HepG2 (cell line): ENCODE results near the gene SHLD1. TPM values are rescaled to one million over a fixed set of nuclear protein-coding genes. Genes with fewer than 3 reads are reported as not detected.

ENCODE experiments used
- ARNT ChIP-seq: fragments of 450-650 bp; IDR thresholded peaks from 2 replicates; pipeline ENCODE4 v1.6.1; 2017
- ASH2L ChIP-seq: fragments of 300-600, 200-600 bp; sonication (generic); IDR thresholded peaks from 2 replicates; pipeline ENCODE4 v1.7.0; 2017; ENCODE audit warnings: low read depth, mild to moderate bottlenecking, moderate library complexity, mixed read lengths, low read length; ENCODE audit not compliant: insufficient read length
- ATAD3A ChIP-seq: sonication (generic); formaldehyde crosslinking; IDR thresholded peaks from 2 replicates; pipeline ENCODE4 v1.4.0; 2020; ENCODE audit warnings: missing genetic modification reagents
- CENPT ChIP-seq: sonication (generic); formaldehyde crosslinking; IDR thresholded peaks from 2 replicates; pipeline ENCODE4 v1.8.0; 2022; ENCODE audit warnings: low read depth, mild to moderate bottlenecking, moderate library complexity, missing genetic modification reagents
- ERF ChIP-seq: IDR thresholded peaks from 2 replicates; pipeline ENCODE4 v1.6.1; 2018; ENCODE audit warnings: missing biosample characterization, missing genetic modification reagents
- GLI4 ChIP-seq: sonication (generic); formaldehyde crosslinking; IDR thresholded peaks from 2 replicates; pipeline ENCODE4 v1.5.1; 2020; ENCODE audit warnings: missing genetic modification reagents, mild to moderate bottlenecking, moderate library complexity, borderline replicate concordance
- HDAC2 ChIP-seq: sonication (generic); formaldehyde crosslinking; IDR thresholded peaks from 2 replicates; pipeline ENCODE4 v1.4.0; 2020; ENCODE audit warnings: missing genetic modification reagents
- HNRNPUL1 ChIP-seq: fragments of 200-400 bp; formaldehyde crosslinking; IDR thresholded peaks from 2 replicates; pipeline ENCODE4 v1.6.1; 2017; ENCODE audit warnings: low read depth, mild to moderate bottlenecking, low read length, moderate library complexity
- IKZF4 ChIP-seq: sonication (generic); formaldehyde crosslinking; IDR thresholded peaks from 2 replicates; pipeline ENCODE4 v1.5.1; 2020; ENCODE audit warnings: borderline replicate concordance, mild to moderate bottlenecking, low read depth, missing genetic modification reagents; ENCODE audit errors: not compliant biosample characterization
- PCBP1 ChIP-seq: fragments of 200-400 bp; formaldehyde crosslinking; IDR thresholded peaks from 2 replicates; pipeline ENCODE4 v1.6.1; 2017; ENCODE audit warnings: mild to moderate bottlenecking, low read depth, low read length, borderline replicate concordance
- RORA ChIP-seq: sonication (generic); formaldehyde crosslinking; IDR thresholded peaks from 2 replicates; pipeline ENCODE4 v1.5.0; 2020; ENCODE audit warnings: mild to moderate bottlenecking, missing genetic modification reagents, moderate library complexity
- SATB2 ChIP-seq: sonication (generic); formaldehyde crosslinking; IDR thresholded peaks from 2 replicates; pipeline ENCODE4 v1.5.0; 2020; ENCODE audit warnings: missing genetic modification reagents
- SNAI1 ChIP-seq: sonication (generic); formaldehyde crosslinking; IDR thresholded peaks from 2 replicates; pipeline ENCODE4 v1.5.0; 2020; ENCODE audit warnings: mild to moderate bottlenecking, missing genetic modification reagents, borderline replicate concordance
- WIZ ChIP-seq: sonication (generic); formaldehyde crosslinking; IDR thresholded peaks from 2 replicates; pipeline ENCODE4 v1.5.1; 2020; ENCODE audit warnings: mild to moderate bottlenecking, missing genetic modification reagents
- ZNF180 ChIP-seq: sonication (generic); formaldehyde crosslinking; IDR thresholded peaks from 2 replicates; pipeline ENCODE4 v1.4.0; 2020; ENCODE audit warnings: low read depth, missing genetic modification reagents, borderline replicate concordance
- polyA plus RNA-seq, 8 experiments: library from polyadenylated mRNA; depleted of rRNA in 3 of 8; stranded (reverse) in 7 of 8; unstranded in 1 of 8; fragments of >200 nt; fragmentation: Illumina TruSeq in 4 of 8; extraction: Trizol in 4 of 8; gene quantifications; 2 replicates each; pipeline versions ENCODE4 v1.2.1 to v1.2.3, GENCODE V29; 2011 to 2016; ENCODE audit warnings: low read depth in 4 of 8, missing spikeins in 1 of 8, mixed read lengths in 1 of 8; ENCODE audit not compliant: insufficient read depth in 1 of 8
- total RNA-seq, 5 experiments: library from RNA; depleted of rRNA; stranded (reverse); fragments of >200 nt; fragmentation: Illumina TruSeq; extraction: Trizol; gene quantifications; 2 replicates each; pipeline ENCODE4 v1.2.3, GENCODE V29; 2016; ENCODE audit warnings: low read depth in 1 of 5
- TF ChIP-seq, protein P1 (sequence below): sonication (generic); formaldehyde crosslinking; IDR thresholded peaks from 2 replicates; pipeline ENCODE4 v1.5.1; 2020; ENCODE audit warnings: missing genetic modification reagents, mild to moderate bottlenecking, borderline replicate concordance
- TF ChIP-seq, protein P2 (sequence below): IDR thresholded peaks from 2 replicates; pipeline ENCODE4 v1.6.1; 2016; ENCODE audit warnings: mild to moderate bottlenecking
- TF ChIP-seq, protein P3 (sequence below): IDR thresholded peaks from 2 replicates; pipeline ENCODE4 v1.6.1; 2016; ENCODE audit warnings: missing genetic modification reagents, missing compliant biosample characterization
- TF ChIP-seq, protein P4 (sequence below): sonication (generic); formaldehyde crosslinking; IDR thresholded peaks from 2 replicates; pipeline ENCODE4 v1.5.0; 2020; ENCODE audit warnings: mild to moderate bottlenecking, missing genetic modification reagents
- TF ChIP-seq, protein P5 (sequence below): IDR thresholded peaks from 2 replicates; pipeline ENCODE4 v1.6.1; 2016; ENCODE audit warnings: missing compliant biosample characterization, missing genetic modification reagents, borderline replicate concordance
- TF ChIP-seq, protein P6 (sequence below): sonication (generic); formaldehyde crosslinking; IDR thresholded peaks from 2 replicates; pipeline ENCODE4 v1.4.0; 2020; ENCODE audit warnings: mild to moderate bottlenecking, low read depth, missing genetic modification reagents

Gene SHLD1
- total and polyA plus RNA-seq, 2 of the 13 experiments (the other 11 are each of a cell fraction or from before 2014, with no cell fraction given): 8.9 to 10.0 TPM

DNA sequence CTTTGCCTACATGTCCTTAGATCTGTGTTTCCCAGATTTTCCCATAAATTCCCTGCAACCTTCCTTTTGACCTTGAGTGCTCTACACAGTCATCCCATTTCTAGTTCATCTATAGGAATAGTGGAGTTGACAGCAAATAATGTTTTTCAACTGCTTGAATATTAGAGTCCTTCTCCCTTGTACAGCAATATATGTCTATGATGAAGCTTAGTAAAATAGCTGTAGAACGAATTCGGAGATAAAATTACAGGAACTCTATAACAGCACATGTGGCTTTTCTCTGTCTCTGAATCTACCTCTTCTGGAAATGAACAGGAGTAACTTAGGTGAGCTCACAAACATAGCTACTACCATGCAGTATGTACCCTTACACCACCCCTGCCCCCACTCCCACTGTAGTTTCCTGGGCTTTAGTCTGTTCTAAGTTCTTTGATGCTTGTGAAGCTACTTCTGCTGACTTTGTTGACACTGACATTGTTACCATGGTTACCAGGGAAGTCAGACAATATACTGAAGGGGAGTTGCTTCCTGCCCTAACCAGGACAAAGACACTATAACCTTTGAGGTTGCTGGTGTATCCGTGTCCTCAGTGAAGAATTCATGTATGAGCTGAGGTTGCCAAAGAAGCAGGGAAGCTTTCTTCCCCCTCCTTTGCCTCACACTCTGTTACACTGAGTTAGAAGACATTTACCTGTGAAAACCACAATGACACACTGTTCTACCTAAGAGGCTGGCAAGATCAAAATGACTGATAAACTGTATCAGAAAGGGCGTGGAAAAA is 35.8 kb upstream of the SHLD1 start (continued):
- TF ChIP-seq, protein P1, sequence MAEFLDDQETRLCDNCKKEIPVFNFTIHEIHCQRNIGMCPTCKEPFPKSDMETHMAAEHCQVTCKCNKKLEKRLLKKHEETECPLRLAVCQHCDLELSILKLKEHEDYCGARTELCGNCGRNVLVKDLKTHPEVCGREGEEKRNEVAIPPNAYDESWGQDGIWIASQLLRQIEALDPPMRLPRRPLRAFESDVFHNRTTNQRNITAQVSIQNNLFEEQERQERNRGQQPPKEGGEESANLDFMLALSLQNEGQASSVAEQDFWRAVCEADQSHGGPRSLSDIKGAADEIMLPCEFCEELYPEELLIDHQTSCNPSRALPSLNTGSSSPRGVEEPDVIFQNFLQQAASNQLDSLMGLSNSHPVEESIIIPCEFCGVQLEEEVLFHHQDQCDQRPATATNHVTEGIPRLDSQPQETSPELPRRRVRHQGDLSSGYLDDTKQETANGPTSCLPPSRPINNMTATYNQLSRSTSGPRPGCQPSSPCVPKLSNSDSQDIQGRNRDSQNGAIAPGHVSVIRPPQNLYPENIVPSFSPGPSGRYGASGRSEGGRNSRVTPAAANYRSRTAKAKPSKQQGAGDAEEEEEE (CRISPR knock-in tag): no peak
- TF ChIP-seq IKZF4 (CRISPR knock-in tag) (no peak), PCBP1 (no peak), HNRNPUL1 (no peak), SNAI1 (CRISPR knock-in tag) (no peak), ERF (peak; percentile 79; the same call in 1 of the 2 replicates), ASH2L (peak; percentile 92), SATB2 (CRISPR knock-in tag) (no peak), RORA (no peak), GLI4 (CRISPR knock-in tag) (no peak), HDAC2 (CRISPR knock-in tag) (peak; percentile 78), ZNF180 (CRISPR knock-in tag) (no peak), WIZ (CRISPR knock-in tag) (no peak), CENPT (no peak), ARNT (no peak), ATAD3A (CRISPR knock-in tag) (no peak)
- TF ChIP-seq, protein P2, sequence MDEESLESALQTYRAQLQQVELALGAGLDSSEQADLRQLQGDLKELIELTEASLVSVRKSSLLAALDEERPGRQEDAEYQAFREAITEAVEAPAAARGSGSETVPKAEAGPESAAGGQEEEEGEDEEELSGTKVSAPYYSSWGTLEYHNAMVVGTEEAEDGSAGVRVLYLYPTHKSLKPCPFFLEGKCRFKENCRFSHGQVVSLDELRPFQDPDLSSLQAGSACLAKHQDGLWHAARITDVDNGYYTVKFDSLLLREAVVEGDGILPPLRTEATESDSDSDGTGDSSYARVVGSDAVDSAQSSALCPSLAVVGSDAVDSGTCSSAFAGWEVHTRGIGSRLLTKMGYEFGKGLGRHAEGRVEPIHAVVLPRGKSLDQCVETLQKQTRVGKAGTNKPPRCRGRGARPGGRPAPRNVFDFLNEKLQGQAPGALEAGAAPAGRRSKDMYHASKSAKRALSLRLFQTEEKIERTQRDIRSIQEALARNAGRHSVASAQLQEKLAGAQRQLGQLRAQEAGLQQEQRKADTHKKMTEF (CRISPR knock-in tag): peak; percentile 54; the same call in 1 of the 2 replicates
- TF ChIP-seq, protein P3, sequence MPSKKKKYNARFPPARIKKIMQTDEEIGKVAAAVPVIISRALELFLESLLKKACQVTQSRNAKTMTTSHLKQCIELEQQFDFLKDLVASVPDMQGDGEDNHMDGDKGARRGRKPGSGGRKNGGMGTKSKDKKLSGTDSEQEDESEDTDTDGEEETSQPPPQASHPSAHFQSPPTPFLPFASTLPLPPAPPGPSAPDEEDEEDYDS (CRISPR knock-in tag): peak; percentile 76
- TF ChIP-seq, protein P4, sequence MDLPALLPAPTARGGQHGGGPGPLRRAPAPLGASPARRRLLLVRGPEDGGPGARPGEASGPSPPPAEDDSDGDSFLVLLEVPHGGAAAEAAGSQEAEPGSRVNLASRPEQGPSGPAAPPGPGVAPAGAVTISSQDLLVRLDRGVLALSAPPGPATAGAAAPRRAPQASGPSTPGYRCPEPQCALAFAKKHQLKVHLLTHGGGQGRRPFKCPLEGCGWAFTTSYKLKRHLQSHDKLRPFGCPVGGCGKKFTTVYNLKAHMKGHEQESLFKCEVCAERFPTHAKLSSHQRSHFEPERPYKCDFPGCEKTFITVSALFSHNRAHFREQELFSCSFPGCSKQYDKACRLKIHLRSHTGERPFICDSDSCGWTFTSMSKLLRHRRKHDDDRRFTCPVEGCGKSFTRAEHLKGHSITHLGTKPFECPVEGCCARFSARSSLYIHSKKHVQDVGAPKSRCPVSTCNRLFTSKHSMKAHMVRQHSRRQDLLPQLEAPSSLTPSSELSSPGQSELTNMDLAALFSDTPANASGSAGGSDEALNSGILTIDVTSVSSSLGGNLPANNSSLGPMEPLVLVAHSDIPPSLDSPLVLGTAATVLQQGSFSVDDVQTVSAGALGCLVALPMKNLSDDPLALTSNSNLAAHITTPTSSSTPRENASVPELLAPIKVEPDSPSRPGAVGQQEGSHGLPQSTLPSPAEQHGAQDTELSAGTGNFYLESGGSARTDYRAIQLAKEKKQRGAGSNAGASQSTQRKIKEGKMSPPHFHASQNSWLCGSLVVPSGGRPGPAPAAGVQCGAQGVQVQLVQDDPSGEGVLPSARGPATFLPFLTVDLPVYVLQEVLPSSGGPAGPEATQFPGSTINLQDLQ (CRISPR knock-in tag): no peak
- TF ChIP-seq, protein P5, sequence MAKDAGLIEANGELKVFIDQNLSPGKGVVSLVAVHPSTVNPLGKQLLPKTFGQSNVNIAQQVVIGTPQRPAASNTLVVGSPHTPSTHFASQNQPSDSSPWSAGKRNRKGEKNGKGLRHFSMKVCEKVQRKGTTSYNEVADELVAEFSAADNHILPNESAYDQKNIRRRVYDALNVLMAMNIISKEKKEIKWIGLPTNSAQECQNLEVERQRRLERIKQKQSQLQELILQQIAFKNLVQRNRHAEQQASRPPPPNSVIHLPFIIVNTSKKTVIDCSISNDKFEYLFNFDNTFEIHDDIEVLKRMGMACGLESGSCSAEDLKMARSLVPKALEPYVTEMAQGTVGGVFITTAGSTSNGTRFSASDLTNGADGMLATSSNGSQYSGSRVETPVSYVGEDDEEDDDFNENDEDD (CRISPR knock-in tag): no peak
- TF ChIP-seq, protein P6, sequence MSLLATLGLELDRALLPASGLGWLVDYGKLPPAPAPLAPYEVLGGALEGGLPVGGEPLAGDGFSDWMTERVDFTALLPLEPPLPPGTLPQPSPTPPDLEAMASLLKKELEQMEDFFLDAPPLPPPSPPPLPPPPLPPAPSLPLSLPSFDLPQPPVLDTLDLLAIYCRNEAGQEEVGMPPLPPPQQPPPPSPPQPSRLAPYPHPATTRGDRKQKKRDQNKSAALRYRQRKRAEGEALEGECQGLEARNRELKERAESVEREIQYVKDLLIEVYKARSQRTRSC: no peak
